Hepatocyte (in vitro differentiated cells): ENCODE data around the gene OGDH. TPM values are rescaled to one million over a fixed set of nuclear protein-coding genes. Genes with fewer than 3 reads are reported as not detected.

Experiments used
- DNase-seq: peaks from one replicate; pipeline ENCODE4 v3.0.0-alpha.2; 2016; ENCODE audit warnings: low spot score
- H2AFZ ChIP-seq: fragments of 200-600 bp; sonication (generic); 2 replicates; pipeline ENCODE4 v1.6.0; 2016; ENCODE audit warnings: antibody characterized with exemption, mild to moderate bottlenecking
- H3K27ac ChIP-seq: fragments of 200-600 bp; sonication (generic); 2 replicates; pipeline ENCODE4 v1.5.1; 2016; ENCODE audit warnings: mild to moderate bottlenecking
- H3K27me3 ChIP-seq: fragments of 200-600 bp; sonication (generic); 2 replicates; pipeline ENCODE4 v1.6.1; 2016
- H3K36me3 ChIP-seq: fragments of 200-600 bp; sonication (generic); replicated peaks from 2 replicates; pipeline ENCODE4 v1.5.1; 2016; ENCODE audit warnings: low read depth; ENCODE audit not compliant: insufficient read depth
- H3K4me1 ChIP-seq: fragments of 200-600 bp; sonication (generic); 2 replicates; pipeline ENCODE4 v1.5.1; 2016; ENCODE audit warnings: mild to moderate bottlenecking, moderate library complexity; ENCODE audit not compliant: insufficient read depth
- H3K4me2 ChIP-seq: fragments of 200-600 bp; sonication (generic); 2 replicates; pipeline ENCODE4 v1.6.0; 2016
- H3K4me3 ChIP-seq: fragments of 200-600 bp; sonication (generic); 2 replicates; pipeline ENCODE4 v1.5.1; 2016; ENCODE audit warnings: mild to moderate bottlenecking
- H3K79me2 ChIP-seq: fragments of 200-600 bp; sonication (generic); 2 replicates; pipeline ENCODE4 v1.6.0; 2017; ENCODE audit warnings: mild to moderate bottlenecking
- H3K9me2 ChIP-seq: fragments of 200-600 bp; sonication (generic); replicated peaks from 2 replicates; pipeline ENCODE4 v1.6.0; 2017; ENCODE audit warnings: mild to moderate bottlenecking; ENCODE audit not compliant: insufficient read depth
- H3K9me3 ChIP-seq: fragments of 200-600 bp; sonication (generic); 2 replicates; pipeline ENCODE4 v1.5.1; 2016; ENCODE audit warnings: low read depth, mild to moderate bottlenecking
- H4K20me1 ChIP-seq: fragments of 200-600 bp; sonication (generic); 2 replicates; pipeline ENCODE4 v1.6.0; 2016; ENCODE audit warnings: mild to moderate bottlenecking; ENCODE audit not compliant: insufficient read depth, poor library complexity, severe bottlenecking
- CTCF ChIP-seq: fragments of 200-600 bp; sonication (generic); IDR thresholded peaks from 2 replicates; pipeline ENCODE4 v1.5.1; 2016; ENCODE audit warnings: antibody characterized with exemption, mild to moderate bottlenecking; ENCODE audit not compliant: poor library complexity
- EZH2 ChIP-seq: fragments of 200-600 bp; sonication (generic); IDR thresholded peaks from 2 replicates; pipeline ENCODE4 v1.6.1; 2016; ENCODE audit warnings: antibody characterized with exemption, mild to moderate bottlenecking, borderline replicate concordance
- EZH2phosphoT487 ChIP-seq: fragments of 200-600 bp; sonication (generic); IDR thresholded peaks from one replicate; pipeline ENCODE4 v1.6.1; 2018; ENCODE audit warnings: antibody characterized with exemption, mild to moderate bottlenecking, low read depth, moderate library complexity; ENCODE audit not compliant: unreplicated experiment, severe bottlenecking
- WGBS: methylation state at CpG from one replicate; pipeline ENCODE4 v1.1.6; 2016; ENCODE audit warnings: low lambda C conversion rate; ENCODE audit errors: missing lambda C conversion rate; 5-methylcytosine and 5-hydroxymethylcytosine counted together
- polyA plus RNA-seq: library from polyadenylated mRNA; unstranded; fragments of >200 nt; fragmentation: Nextera tagmentation; extraction: Ambion mirVana; gene quantifications from 2 replicates; pipeline ENCODE4 v1.2.1, GENCODE V29; 2016
- total RNA-seq: library from RNA; depleted of rRNA; stranded (reverse); fragments of >200 nt; gene quantifications from 2 replicates; pipeline ENCODE4 v1.2.3, GENCODE V29; 2014

OGDH gene
- total and polyA plus RNA-seq, 2 experiments from 2014 or later = 40.8 to 65.3 TPM

GRCh38 chr7:44757311-44757710 is 150.9 kb downstream of the OGDH start:
- Histone ChIP-seq H4K20me1 (peaks cover 6% of the 10 kb centered on the region), H3K4me1 (no peaks in the 10 kb centered on the region), H3K9me3 (no peaks in the 10 kb centered on the region), H3K4me2 (no peak overlapping the region), H3K36me3 (no peaks in the 10 kb centered on the region), H2AFZ (no peak overlapping the region), H3K27me3 (no peaks in the 10 kb centered on the region), H3K9me2 (no peaks in the 10 kb centered on the region), H3K79me2 (peaks cover 40% of the 10 kb centered on the region), H3K4me3 (no peak overlapping the region), H3K27ac (no peak overlapping the region)
- DNase-seq = peak; percentile 51
- 96% methylated on average over 10 of the region's 10 CpGs for WGBS
- no peak for TF ChIP-seq EZH2
- TF ChIP-seq CTCF = no peak
- TF ChIP-seq EZH2phosphoT487 = no peak

GRCh38 chr7:44757739-44758138 is 151.3 kb downstream of the OGDH start:
- no peak overlapping the region for H2AFZ ChIP-seq
- H3K27me3 ChIP-seq = no peaks in the 10 kb centered on the region
- H3K4me2 ChIP-seq = no peak overlapping the region
- DNase-seq = no peak
- 96% methylated on average over 6 of the region's 7 CpGs for WGBS
- H4K20me1 ChIP-seq = peaks cover 6% of the 10 kb centered on the region
- H3K27ac ChIP-seq = no peak overlapping the region
- no peaks in the 10 kb centered on the region for H3K4me1 ChIP-seq
- TF ChIP-seq CTCF (no peak), EZH2 (no peak), EZH2phosphoT487 (no peak)
- no peak overlapping the region for H3K4me3 ChIP-seq
- peaks cover 36% of the 10 kb centered on the region for H3K79me2 ChIP-seq
- no peaks in the 10 kb centered on the region for H3K9me2 ChIP-seq
- no peaks in the 10 kb centered on the region for H3K9me3 ChIP-seq
- no peaks in the 10 kb centered on the region for H3K36me3 ChIP-seq

Other genes with a start within 250 kb of the OGDH start
- 35.1 and 60.8 TPM in 2 replicates for gene NUDCD3, start 116.0 kb upstream of the OGDH start, total RNA-seq
- gene NUDCD3, start 116.0 kb upstream of the OGDH start, polyA plus RNA-seq = 42.6 and 54.7 TPM in 2 replicates
- 14.8 and 20.6 TPM in 2 replicates for gene NPC1L1, start 65.3 kb upstream of the OGDH start, total RNA-seq
- gene NPC1L1, start 65.3 kb upstream of the OGDH start, polyA plus RNA-seq = 25.3 and 25.8 TPM in 2 replicates
- 57.1 and 57.7 TPM in 2 replicates for gene DDX56, start 32.7 kb upstream of the OGDH start, total RNA-seq
- 80.6 and 85.0 TPM in 2 replicates for gene DDX56, start 32.7 kb upstream of the OGDH start, polyA plus RNA-seq
- 239 and 245 TPM in 2 replicates for gene TMED4, start 24.4 kb upstream of the OGDH start, total RNA-seq
- 86.7 and 94.3 TPM in 2 replicates for gene TMED4, start 24.4 kb upstream of the OGDH start, polyA plus RNA-seq
- 6.2 and 10.5 TPM in 2 replicates for gene ZMIZ2, start 142.2 kb downstream of the OGDH start, total RNA-seq
- gene ZMIZ2, start 142.2 kb downstream of the OGDH start, polyA plus RNA-seq = 37.0 and 39.6 TPM in 2 replicates
- 2,189 and 2,465 TPM in 2 replicates for gene PPIA, start 190.1 kb downstream of the OGDH start, total RNA-seq
- gene PPIA, start 190.1 kb downstream of the OGDH start, polyA plus RNA-seq = 2,123 and 2,231 TPM in 2 replicates
- 176 and 178 TPM in 2 replicates for gene H2AZ2, start 241.5 kb downstream of the OGDH start, total RNA-seq
- 132 and 138 TPM in 2 replicates for gene H2AZ2, start 241.5 kb downstream of the OGDH start, polyA plus RNA-seq